Activated naive CD4-positive, alpha-beta T cell treated with anti-CD3 and anti-CD28 coated beads for 36 hours (primary cell): ENCODE data around the gene ATP6V0A1. TPM values are rescaled to one million over a fixed set of nuclear protein-coding genes. Genes with fewer than 3 reads are reported as not detected.

Experiments
- CTCF ChIA-PET: fragments of 350-600 bp; sonication (Branson Sonifier 250); formaldehyde crosslinking; loops from one replicate; lab custom pipeline; 2021; ENCODE audit warnings: antibody characterized with exemption; lab: Charles Lee
- DNase-seq: peaks from one replicate; pipeline ENCODE4 v3.0.0-alpha.2; 2020
- H3K27ac Mint-ChIP-seq: one replicate; pipeline ENCODE4 v1.8.0; 2021; ENCODE audit warnings: mild to moderate bottlenecking, mixed read lengths
- H3K27me3 Mint-ChIP-seq: one replicate; pipeline ENCODE4 v1.8.0; 2021; ENCODE audit warnings: low read depth, mixed read lengths
- H3K36me3 Mint-ChIP-seq: one replicate; pipeline ENCODE4 v1.8.0; 2021; ENCODE audit warnings: low read depth, mixed read lengths
- H3K4me1 Mint-ChIP-seq: one replicate; pipeline ENCODE4 v1.8.0; 2021; ENCODE audit warnings: low read depth, mixed read lengths
- H3K4me3 Mint-ChIP-seq: one replicate; pipeline ENCODE4 v1.8.0; 2021; ENCODE audit warnings: mild to moderate bottlenecking, moderate library complexity, mixed read lengths
- H3K9me3 Mint-ChIP-seq: one replicate; pipeline ENCODE4 v1.8.0; 2021; ENCODE audit warnings: mixed read lengths
- intact Hi-C: fragments of 100-400 bp; cut with micrococcal nuclease; formaldehyde crosslinking; loops from one replicate; pipeline ENCODE4 v1.15.1; 2023
- total RNA-seq, 2 experiments: library from RNA; stranded (reverse); gene quantifications; one replicate each; pipeline ENCODE4 v1.2.3, GENCODE V29; 2021

ATP6V0A1 gene
- total RNA-seq, 2 experiments from 2014 or later: 9.9 to 10.3 TPM

DNA sequence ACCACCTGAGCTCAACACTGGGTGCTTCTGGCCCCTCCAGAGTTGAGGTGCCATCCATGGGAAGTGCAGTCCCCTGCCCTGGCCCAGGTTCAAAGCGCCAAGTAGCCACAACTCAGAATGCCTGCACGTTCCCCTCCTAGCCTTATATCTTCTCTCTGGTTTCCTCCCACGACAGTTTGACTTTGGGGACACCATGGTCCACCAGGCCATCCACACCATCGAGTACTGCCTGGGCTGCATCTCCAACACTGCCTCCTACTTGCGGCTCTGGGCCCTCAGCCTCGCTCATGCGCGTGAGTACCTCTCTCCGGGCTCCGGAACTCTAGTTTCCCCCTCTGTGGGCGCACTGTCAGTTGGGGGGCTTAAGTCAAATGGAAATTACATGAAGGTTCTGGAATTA, 55.0 kb downstream of the ATP6V0A1 start:
- Mint-ChIP-seq H3K9me3 (no peaks in the 10 kb centered on the region), H3K4me1 (peaks cover 4% of the 10 kb centered on the region), H3K4me3 (no peak overlapping the region), H3K27ac (no peak overlapping the region), H3K36me3 (no peaks in the 10 kb centered on the region), H3K27me3 (no peaks in the 10 kb centered on the region)
- no peak for DNase-seq
- CTCF ChIA-PET: interaction anchor here (0.6 to 1.9 kb wide), 2 partner anchors 84 to 85 kb away, joined by 3 to 5 read pairs; no protein-coding TSS in a partner anchor
- intact Hi-C loops: no loop called here

DNA sequence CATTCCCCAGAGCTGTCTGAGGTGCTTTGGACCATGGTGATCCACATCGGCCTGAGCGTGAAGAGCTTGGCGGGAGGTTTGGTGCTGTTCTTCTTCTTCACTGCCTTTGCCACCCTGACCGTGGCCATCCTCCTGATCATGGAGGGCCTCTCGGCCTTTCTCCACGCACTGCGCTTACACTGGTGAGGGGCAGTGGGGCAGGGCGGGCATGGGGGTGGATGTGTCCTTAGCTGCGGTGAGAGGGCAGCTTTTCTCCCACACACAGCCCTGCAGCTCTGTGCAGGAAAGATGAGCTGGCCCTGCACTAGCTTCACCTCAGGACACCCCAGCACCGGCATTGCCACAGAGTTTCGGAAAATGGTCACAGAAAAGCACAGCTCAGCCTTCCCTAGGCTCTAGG, 55.6 kb downstream of the ATP6V0A1 start:
- H3K27ac Mint-ChIP-seq: no peak overlapping the region
- intact Hi-C loops: no loop called here

GRCh38 chr17:42514867-42515266, 56.2 kb downstream of the ATP6V0A1 start:
- H3K4me3 Mint-ChIP-seq: no peak overlapping the region
- CTCF ChIA-PET: interaction anchor here (0.7 to 1.9 kb wide), 6 partner anchors 12 to 334 kb away, joined by 3 to 6 read pairs (median 4); partner anchors contain the start of gene KCNH4
- no peaks in the 10 kb centered on the region for H3K27me3 Mint-ChIP-seq
- no peaks in the 10 kb centered on the region for H3K36me3 Mint-ChIP-seq
- H3K4me1 Mint-ChIP-seq: peaks cover 4% of the 10 kb centered on the region
- intact Hi-C loops: loop anchor here (5.0 kb wide), 1 partner anchor 203 kb away; no protein-coding TSS in a partner anchor
- no peaks in the 10 kb centered on the region for H3K9me3 Mint-ChIP-seq
- no peak overlapping the region for H3K27ac Mint-ChIP-seq
- DNase-seq: no peak

More for the DNA sequence above, 55.6 kb downstream of the ATP6V0A1 start:
- Mint-ChIP-seq H3K4me3 (no peak overlapping the region), H3K4me1 (peaks cover 4% of the 10 kb centered on the region), H3K27me3 (no peaks in the 10 kb centered on the region), H3K36me3 (no peaks in the 10 kb centered on the region), H3K9me3 (no peaks in the 10 kb centered on the region)
- DNase-seq: no peak
- CTCF ChIA-PET: interaction anchor here (0.6 to 1.9 kb wide), 4 partner anchors 13 to 190 kb away, joined by 3 to 5 read pairs (median 4); no protein-coding TSS in a partner anchor

GRCh38 chr17:42517516-42517915, 58.8 kb downstream of the ATP6V0A1 start:
- Mint-ChIP-seq H3K27ac (no peak overlapping the region), H3K27me3 (no peaks in the 10 kb centered on the region), H3K36me3 (no peaks in the 10 kb centered on the region), H3K9me3 (no peaks in the 10 kb centered on the region), H3K4me1 (peaks cover 4% of the 10 kb centered on the region), H3K4me3 (no peak overlapping the region)
- CTCF ChIA-PET: interaction anchor here (0.5 to 2.1 kb wide), 16 partner anchors 10 to 194 kb away, joined by 3 to 12 read pairs (median 6); partner anchors contain the start of gene CAVIN1
- DNase-seq: peak; percentile 89
- intact Hi-C loops: loop anchor here (1.0 to 5.0 kb wide), 4 partner anchors 10 to 205 kb away; no protein-coding TSS in a partner anchor

DNA sequence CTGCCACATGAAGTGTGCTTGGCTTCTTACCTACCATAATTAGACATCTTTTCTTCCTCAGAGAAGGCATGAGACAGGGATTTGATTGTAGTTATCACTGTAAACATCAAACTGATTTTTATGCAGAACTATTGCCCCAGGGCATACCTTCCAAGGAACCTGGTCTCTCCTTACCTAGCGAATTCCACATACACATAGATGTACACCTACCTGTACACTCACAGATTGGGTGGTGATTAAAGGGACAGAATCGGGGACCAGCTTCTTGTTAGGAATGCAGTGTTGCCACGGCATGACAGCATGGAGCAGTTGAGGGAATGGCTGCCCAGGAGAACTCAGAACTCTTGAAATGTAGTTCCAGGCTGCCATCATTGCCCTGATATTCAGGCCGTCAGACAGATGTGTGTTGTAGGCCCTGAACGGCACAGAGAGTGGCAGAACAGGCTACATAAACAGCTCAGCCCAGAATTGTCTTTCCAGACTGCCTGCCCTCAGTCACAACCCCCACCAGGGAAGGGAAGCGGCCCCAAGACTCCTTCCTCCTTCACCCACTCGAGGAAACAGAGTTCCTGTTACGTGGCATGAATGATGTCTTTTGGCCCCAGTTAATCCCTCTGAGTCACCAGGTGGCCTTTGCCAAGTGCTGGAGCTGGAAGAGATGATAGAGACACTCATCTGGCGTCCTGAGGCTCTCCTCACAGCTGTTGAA, 59.5 kb downstream of the ATP6V0A1 start:
- H3K4me3 Mint-ChIP-seq: no peak overlapping the region
- peaks cover 4% of the 10 kb centered on the region for H3K4me1 Mint-ChIP-seq
- no peaks in the 10 kb centered on the region for H3K36me3 Mint-ChIP-seq
- no peak overlapping the region for H3K27ac Mint-ChIP-seq
- H3K27me3 Mint-ChIP-seq: no peaks in the 10 kb centered on the region
- intact Hi-C loops: loop anchor here (5.0 kb wide), 1 partner anchor 206 kb away; no protein-coding TSS in a partner anchor
- no peak for DNase-seq
- H3K9me3 Mint-ChIP-seq: no peaks in the 10 kb centered on the region
- CTCF ChIA-PET: interaction anchor here (0.5 to 2.1 kb wide), 15 partner anchors 9 to 195 kb away, joined by 3 to 12 read pairs (median 6); no protein-coding TSS in a partner anchor

- DNase-seq: no peak
- Mint-ChIP-seq H3K27ac (no peak overlapping the region), H3K4me1 (peaks cover 4% of the 10 kb centered on the region), H3K36me3 (no peaks in the 10 kb centered on the region), H3K9me3 (no peaks in the 10 kb centered on the region), H3K4me3 (no peak overlapping the region), H3K27me3 (no peaks in the 10 kb centered on the region)
- CTCF ChIA-PET: interaction anchor here (0.6 to 2.4 kb wide), 14 partner anchors 9 to 555 kb away, joined by 3 to 12 read pairs (median 6); no protein-coding TSS in a partner anchor
- intact Hi-C loops: loop anchor here (5.0 kb wide), 1 partner anchor 207 kb away; no protein-coding TSS in a partner anchor
Observed at GRCh38 chr17:42518755-42519545, 60.3 kb downstream of the ATP6V0A1 start.

DNA sequence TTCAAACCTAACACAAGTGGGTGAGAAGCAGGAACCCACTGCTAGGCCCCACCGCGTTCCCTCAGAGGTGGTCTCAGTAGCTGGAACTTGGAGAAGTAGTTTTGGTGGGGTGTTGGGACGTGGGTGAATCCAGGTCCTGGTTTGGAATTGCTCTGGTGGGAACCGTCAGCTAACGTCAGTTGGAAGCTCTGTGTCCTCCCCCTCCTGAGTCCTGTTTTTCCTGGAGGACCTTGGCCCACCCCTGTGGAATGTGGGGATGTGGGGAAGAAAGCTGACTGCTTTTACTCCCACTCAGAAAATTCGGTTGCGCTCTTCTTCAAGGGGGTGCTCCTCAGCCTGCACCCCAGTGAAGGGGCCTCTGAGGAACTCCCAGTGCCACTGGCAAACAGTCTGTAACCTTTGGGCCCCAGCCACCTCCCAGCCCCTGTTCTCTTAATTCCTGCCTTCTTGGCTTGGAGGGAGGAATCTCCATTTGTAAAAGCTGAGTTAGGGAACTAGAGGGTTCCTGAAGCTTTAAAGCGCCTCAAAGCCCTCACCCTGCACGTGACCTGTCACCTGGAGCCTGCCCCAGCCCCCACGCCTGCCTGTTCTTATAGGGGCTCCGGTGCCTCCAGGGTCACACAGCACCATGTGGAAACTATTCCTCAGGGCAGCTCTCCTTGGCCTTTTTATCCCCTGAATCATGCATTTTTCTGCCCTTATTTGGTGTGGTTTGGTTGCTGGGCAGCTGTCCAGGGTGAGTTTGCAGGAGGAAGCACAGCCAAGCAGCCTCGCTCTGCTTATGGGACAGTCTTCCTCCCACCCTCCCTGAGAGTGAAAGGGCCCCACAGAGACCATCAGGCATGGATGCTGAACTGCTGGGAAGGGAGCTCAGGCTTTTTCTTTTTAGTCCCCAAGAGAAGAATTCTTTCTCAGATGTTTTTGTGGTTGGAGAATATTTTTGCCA, 61.1 kb downstream of the ATP6V0A1 start:
- intact Hi-C loops: loop anchor here (5.0 to 10.0 kb wide), 2 partner anchors 208 to 405 kb away; partner anchors contain the start of gene DHX58
- no peak overlapping the region for H3K4me3 Mint-ChIP-seq
- CTCF ChIA-PET: interaction anchor here (0.6 to 2.4 kb wide), 13 partner anchors 11 to 959 kb away, joined by 3 to 7 read pairs (median 4); partner anchors contain the start of gene CAVIN1
- peaks cover 4% of the 10 kb centered on the region for H3K4me1 Mint-ChIP-seq
- H3K36me3 Mint-ChIP-seq: no peaks in the 10 kb centered on the region
- H3K27ac Mint-ChIP-seq: no peak overlapping the region
- no peaks in the 10 kb centered on the region for H3K27me3 Mint-ChIP-seq
- DNase-seq: no peak
- no peaks in the 10 kb centered on the region for H3K9me3 Mint-ChIP-seq

- peak; percentile 41 for DNase-seq
- Mint-ChIP-seq H3K4me1 (peaks cover 4% of the 10 kb centered on the region), H3K9me3 (no peaks in the 10 kb centered on the region), H3K27ac (no peak overlapping the region), H3K4me3 (no peak overlapping the region), H3K36me3 (no peaks in the 10 kb centered on the region), H3K27me3 (no peaks in the 10 kb centered on the region)
- intact Hi-C loops: loop anchor here (10.0 kb wide), 1 partner anchor 406 kb away; the partner anchor contains the start of gene DHX58
- CTCF ChIA-PET: interaction anchor here (0.6 to 2.4 kb wide), 7 partner anchors 10 to 960 kb away, joined by 3 to 14 read pairs (median 5); partner anchors contain the start of gene CAVIN1
Observed at GRCh38 chr17:42520540-42520951, 61.9 kb downstream of the ATP6V0A1 start.

GRCh38 chr17:42521036-42521435, 62.4 kb downstream of the ATP6V0A1 start:
- CTCF ChIA-PET: interaction anchor here (0.6 to 2.4 kb wide), 4 partner anchors 10 to 961 kb away, joined by 3 to 14 read pairs (median 6); no protein-coding TSS in a partner anchor
- DNase-seq: no peak
- intact Hi-C loops: loop anchor here (10.0 kb wide), 1 partner anchor 406 kb away; the partner anchor contains the start of gene DHX58
- no peaks in the 10 kb centered on the region for H3K9me3 Mint-ChIP-seq
- no peaks in the 10 kb centered on the region for H3K27me3 Mint-ChIP-seq
- peaks cover 4% of the 10 kb centered on the region for H3K4me1 Mint-ChIP-seq
- no peak overlapping the region for H3K27ac Mint-ChIP-seq
- H3K36me3 Mint-ChIP-seq: no peaks in the 10 kb centered on the region
- no peak overlapping the region for H3K4me3 Mint-ChIP-seq

GRCh38 chr17:42521666-42522262, 63.1 kb downstream of the ATP6V0A1 start:
- Mint-ChIP-seq H3K4me1 (peaks cover 4% of the 10 kb centered on the region), H3K27me3 (no peaks in the 10 kb centered on the region), H3K9me3 (no peaks in the 10 kb centered on the region), H3K36me3 (no peaks in the 10 kb centered on the region), H3K4me3 (no peak overlapping the region), H3K27ac (no peak overlapping the region)
- intact Hi-C loops: loop anchor here (10.0 kb wide), 1 partner anchor 407 kb away; the partner anchor contains the start of gene DHX58
- DNase-seq: no peak
- CTCF ChIA-PET: interaction anchor here (2.4 kb wide), 1 partner anchor 81 kb away, joined by 5 read pairs; no protein-coding TSS in a partner anchor
